Stimulated activated CD8-positive, alpha-beta memory T cell treated with anti-CD3 and anti-CD28 coated beads, Interleukin-4, amount 100 ng/mL, for 4 hours (primary cell): ENCODE results near the gene BTBD9.
"Not testable (repeated sequence)": the region's sequence is repeated elsewhere in the genome, so short reads cannot be mapped to it uniquely, and the experiment has no call there.

Experiments used
- DNase-seq, 2 donors: peaks; one replicate each; pipeline ENCODE4 v3.0.0-alpha.2; 2020; ENCODE audit warnings: low read depth in 2 of 2, low spot score in 1 of 2

BTBD9 gene

DNA sequence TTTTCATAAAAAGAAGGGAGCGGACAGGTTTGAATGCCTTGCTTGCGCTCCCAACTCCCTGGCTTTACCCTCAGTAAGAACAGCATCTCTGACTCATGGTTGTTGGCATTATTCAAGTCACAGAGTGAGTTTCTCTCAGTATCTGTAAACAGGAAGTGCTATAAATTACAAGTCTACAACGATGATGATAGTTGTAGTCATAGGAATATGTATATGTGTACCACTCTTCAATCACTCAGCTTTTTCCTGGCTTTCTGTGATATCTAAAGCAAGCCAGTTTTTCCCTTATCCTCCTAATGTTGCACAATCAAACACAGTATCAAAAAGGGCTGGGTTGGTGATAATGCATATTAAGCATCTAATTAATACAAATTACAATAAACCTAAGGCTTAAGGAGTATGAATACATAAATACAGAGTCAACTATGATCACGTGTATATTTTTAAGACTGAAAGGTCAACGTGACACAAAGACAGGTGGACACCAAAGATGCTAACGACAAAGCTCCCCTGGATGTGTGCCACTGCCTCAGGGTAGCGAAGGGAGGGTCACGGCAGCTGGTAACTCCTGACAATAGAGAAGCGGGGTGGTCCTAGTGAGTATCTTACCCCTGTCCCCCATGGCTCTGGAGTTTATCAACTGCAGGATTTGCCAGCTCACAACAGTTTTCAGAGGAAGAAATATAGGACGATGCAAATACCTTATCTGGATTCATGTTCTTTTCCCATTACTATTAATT is 202.8 kb downstream of the BTBD9 start:
- no peak for DNase-seq

DNA sequence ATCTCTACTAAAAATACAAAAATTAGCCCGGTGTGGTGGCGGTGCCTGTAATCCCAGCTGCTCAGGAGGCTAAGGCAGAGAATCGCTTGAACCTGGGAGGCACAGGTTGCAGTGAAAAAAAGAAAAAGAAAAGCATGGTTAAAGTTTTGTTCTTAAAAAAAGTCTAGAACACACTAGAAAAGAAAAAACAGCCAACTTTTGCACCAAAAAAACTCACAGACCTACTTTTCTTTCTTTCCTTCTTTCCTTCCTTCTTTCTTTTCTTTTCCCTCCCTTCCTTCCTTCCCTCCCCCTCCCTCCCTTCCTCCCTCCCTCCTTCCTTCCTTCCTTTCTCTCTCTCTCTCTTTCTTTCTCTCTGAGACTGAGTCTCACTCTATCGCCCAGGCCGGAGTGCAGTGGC is 204.4 kb downstream of the BTBD9 start:
- DNase-seq: no peak

DNA sequence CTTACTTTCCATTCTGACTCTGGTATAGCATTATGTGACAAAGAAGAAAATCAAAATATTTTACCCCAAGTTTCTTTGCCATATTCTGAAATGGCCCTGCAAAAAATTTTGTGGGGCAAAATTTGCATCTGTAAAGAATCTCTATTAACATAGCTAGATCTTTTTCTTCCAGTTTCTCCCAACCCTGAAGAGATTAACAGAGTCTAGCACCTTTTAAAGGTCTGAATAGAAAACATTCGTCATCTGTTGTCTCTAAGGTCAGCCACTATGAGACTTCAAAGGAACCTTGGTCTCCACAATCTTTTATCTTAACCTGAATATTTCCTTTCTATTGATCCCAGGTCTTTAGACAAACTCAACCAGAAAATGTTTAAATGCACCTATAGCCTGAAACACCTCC is 205.7 kb downstream of the BTBD9 start:
- no peak for DNase-seq

DNA sequence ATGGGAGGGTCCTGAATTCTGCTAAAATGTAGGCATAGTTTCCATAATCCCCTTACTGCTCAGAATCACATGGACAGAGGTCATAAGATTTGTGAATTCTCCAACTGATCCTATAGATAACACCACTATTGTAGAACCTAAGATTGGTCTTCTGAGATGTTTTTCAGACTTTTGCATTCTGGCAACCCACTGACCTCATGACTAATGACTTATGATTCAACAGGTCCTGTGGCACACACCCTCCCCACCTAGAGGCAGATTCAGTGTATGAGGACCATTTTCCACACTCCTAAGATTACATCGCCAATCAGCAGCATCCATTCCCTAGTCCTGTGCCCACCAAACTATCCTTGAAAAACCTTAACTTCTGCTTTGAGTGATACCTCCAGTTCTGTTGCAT is 207.2 kb downstream of the BTBD9 start:
- DNase-seq: no peak

DNA sequence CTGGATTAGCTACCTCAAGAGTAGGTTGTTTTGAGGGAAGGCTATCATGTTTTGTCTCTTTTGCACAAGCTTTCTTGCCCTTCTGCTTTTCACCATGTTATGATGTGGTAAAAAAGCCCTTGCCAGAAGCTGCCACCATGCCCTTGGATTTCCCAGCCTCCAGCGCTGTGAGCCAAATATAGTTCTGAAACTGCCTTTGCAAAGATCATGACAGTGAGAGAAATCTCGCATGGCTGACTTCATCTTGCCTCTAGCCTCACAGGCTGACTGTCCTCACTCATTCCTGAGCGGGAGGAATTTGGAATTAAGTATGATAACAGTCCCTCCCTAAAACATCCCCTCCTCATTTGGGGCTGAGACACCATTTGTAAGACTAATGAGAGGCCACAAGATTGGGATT is 207.7 kb downstream of the BTBD9 start:
- no peak for DNase-seq

DNA sequence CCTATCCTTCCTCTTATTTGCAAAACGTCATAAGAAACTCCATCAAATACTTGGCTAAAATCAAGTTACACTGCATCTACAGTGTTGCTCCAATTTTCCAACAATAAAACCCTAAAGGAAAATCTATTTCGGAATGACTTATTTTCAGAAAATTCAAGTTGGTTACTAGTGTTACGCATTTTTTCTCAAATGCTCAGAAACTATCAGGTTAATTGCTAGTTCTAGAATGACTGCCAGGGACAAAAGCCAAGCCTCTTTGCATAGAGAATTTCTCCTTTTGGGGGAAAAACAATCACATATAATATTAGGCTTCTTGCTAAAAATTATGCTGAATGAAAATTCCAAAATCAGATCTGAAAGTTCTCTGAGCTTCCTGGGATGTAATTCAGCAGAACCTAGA is 210.2 kb downstream of the BTBD9 start:
- no peak for DNase-seq

DNA sequence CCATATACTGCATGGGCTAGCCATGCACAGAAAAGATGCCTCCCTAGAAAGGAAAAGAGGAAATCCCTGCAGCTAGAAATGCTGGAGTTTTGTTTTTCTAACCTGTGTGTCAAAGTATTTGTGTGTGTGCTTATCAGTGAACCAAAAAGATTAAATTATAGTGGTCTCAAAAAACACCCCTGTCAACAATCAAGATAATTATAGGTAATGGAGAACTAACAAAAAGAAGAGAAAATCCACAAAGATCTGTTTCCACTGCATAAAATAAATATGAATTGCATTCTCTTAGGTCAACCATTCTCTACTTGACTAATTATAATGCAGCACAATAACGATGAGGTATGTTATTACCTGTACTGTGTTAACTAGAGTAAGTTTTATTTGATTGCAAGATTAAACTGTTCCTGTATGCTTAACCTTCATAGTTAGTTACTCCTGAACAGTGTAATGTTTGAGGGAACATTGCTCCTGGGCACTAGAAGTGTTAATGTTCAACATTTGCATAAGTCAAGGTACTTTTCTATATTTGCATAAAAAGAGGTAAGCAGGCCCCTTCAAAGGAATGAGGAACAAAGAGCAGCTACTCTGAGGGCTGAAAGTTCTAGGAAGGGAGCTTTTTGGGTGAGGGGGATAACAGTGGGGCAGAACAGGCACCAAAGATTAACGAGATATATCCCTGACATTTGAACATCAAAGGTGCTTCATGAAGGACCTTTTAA is 212.1 kb downstream of the BTBD9 start:
- no peak for DNase-seq

DNA sequence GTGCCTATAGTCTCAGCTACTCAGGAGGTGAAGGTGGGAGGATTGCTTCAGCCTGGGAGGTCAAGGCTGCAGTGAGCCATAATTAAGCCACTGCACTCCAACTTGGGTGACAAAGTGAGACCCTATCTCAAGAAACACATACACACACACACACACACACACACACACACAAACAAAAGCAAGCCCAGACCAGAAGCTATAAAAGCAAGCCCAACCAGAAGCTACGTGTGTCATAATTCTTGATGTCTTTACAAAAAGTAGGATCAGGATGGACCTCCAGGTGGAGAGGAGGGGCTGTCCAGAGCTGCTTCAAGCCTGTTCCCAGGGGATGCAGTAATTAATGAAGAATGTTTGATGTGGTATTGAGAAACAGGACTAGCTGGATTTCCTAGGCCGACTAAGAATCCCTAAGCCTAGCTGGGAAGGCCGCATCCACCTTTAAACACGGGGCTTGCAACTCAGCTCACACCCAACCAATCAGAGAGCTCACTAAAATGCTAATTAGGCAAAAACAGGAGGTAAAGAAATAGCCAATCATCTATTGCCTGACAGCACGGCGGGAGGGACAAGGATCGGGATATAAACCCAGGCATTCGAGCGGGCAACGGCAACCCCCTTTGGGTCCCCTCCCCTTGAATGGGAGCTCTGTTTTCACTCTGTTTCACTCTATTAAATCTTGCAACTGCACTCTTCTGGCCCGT is 213.8 kb downstream of the BTBD9 start:
- DNase-seq: not testable (repeated sequence)

DNA sequence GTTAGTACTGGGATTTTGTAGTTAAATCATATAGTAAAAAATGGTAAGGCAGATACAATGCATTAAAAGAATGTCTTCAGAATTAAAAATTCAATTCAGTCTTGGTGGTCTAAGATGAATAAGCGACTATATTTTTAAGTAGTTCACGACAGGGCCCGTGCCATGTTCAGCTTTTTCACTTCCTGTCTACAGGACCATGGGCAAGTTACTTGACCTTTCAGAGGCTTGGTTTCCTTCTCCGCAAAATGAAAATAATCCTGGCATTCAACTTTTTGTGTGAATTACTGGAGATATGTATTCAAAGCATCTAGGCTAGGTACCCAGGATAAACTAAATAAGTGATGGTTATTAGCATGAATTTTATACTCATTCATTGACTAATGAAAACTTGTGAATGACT is 216.0 kb downstream of the BTBD9 start:
- DNase-seq: no peak

DNA sequence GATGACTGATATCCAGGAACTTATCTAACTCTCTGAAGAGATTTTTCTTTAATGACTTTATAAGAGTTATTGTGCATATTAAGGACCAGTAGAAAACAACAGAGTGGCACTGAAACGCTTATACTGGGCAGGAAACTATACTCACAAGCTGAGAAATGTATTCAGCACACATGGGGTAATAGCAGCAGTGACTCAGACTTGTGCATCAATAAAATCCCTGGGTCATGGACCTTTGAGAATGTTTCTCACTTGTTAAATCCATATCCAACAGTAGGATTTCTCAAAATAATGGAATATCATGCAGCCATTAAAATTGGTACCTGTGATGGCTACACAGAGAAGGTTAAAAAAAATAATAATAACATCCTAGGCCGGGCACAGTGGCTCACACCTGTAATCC is 219.5 kb downstream of the BTBD9 start:
- no peak for DNase-seq

DNA sequence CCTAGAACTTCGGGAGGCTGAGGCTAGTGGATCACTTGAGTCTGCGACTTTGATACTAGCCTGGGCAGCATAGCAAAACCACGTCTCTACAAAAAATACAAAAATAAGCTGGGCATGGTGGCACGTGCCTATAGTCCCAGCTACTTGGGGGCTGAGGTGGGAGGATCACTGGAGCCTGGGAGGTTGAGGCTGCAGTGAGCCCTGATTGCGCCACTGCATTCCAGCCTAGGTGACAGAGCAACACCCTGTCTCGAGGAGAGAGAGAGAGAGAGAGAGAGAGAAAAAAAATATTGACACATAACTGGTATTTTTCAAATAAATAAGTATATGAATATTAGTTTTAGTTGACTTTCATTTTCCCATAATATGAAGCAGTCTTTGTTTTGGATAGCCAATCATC is 222.2 kb downstream of the BTBD9 start:
- no peak for DNase-seq

DNA sequence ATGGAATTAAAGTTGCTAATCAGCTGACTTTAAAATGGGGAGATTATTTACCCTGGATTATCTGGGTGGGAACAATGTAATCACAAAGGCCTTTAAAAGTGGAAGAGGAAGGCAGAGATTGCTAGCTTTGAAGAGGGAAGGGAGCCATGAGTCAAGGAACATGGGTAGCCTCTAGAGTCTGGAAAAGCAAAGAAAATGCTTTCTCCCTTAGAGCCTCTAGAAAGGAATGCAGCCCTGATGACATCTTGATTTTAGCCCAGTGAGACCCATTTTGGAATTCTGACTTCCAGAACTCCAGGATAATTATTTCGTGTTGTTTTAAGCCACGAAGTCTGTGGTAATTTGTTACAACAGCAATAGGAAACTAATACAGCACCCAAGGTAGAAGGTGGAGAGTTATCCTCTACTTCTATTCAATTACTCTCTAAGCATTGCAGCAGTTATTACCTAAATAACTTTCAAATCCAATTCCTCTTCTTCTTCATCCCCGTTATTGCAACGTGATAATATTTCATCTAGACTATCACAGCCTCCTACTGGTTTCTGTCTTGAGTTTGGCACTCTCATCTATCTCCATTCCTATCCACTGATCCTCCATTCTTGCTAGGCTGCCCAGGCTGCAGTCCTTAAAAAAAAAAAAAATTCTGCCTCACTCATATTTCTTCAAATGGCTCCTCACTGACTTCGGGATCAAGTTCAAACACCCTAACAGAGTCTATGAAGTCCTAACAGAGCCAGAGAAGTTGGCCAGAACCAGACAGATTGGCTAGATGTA is 224.3 kb downstream of the BTBD9 start:
- no peak for DNase-seq

DNA sequence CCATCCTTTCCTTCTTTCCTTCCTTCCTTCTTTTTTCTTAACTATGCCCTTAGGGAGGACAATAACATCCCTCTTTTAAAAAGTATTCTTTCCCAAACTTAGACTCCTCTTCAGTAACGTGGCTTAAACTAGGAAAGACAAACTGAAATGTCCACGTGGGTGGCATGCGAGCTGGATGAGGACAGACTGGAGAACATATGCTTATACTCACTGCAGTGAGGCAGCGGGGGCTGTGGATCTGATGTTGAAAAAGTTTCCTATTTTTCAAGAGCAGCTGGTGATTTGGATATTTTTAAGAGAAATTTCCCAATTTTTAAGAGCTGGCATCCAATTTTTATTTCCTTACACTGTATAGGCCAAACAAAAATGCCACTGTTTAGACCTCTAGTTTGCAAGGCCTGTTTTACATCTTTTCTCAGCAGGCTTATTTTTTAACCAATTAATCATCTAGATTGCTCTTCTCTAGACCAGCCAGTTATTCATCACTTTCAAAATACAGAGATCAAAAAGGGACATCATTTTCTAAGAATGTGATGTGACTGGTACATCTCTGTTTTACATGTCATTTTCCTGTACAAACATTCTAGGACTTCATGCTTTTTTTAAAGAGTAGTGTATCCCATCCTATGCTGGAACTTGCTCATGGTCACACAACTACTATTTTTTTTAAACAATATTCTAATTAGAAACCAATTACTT is 226.5 kb downstream of the BTBD9 start:
- no peak for DNase-seq

DNA sequence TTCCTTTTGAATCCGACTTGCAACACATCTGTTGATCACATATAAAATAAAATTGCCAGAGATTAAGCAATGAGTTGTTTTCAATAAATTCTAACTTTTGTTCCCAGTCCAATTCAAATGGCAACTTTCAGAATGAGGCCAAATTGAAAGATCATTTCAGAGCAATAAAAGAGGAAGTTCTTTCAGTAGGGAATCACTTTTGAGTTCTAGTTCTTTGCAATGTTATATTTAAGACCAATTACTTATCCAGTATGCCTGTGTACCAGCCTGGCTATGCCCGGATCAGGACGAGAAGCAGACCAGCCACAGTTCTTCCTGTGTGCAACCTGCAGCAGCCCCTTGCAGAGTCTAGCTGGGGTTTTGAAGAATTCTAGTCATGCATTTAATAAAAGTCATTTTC is 232.5 kb downstream of the BTBD9 start:
- no peak for DNase-seq

DNA sequence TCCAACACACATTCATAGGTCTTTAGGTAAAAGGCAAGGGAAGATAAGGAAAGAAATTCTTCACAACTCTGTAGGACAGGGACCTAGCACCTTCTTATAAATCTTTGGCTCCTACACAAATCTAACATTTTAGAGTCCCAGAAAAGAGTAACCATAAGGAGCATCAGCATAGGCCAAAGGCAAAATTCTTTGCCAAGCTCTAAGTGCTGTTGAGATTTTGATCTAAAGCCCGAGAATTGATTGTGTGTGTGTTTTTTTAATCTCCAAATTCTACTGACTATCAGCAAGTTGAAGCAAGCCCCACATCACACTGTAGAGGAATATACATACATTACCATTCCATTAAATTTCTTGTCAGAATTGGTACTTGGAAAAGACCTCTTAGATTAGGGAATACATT is 233.6 kb downstream of the BTBD9 start:
- DNase-seq: no peak

DNA sequence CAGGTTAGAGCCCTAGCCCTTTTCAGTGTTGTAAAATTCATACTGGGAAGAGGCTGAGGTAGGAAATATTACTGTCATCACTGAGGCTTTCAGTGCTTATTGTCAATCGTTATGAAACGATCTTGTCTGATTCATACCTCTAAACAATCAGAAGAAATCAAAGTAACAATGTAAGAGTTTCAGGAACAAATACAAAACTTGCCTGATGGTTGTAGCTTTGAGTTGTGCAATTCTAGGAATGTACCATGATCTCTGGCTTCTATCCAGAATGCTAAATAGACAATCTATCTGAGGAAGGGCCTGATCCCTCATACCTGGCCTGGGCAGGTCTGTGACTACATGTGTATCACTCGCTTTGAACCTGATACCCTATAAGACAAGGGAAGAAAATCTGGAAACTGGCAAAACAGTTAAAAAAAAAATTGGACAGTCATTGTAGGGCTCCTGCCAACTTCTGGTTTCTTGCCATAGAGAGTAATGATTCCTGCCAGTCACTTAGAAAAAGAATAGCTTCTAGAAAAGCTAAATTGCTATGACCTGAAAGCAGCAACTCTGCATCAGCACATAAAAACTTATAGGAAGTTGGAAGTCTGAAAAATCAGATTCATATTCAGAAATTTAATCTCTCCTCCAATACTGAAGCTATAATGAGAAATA is 234.7 kb downstream of the BTBD9 start:
- no peak for DNase-seq

DNA sequence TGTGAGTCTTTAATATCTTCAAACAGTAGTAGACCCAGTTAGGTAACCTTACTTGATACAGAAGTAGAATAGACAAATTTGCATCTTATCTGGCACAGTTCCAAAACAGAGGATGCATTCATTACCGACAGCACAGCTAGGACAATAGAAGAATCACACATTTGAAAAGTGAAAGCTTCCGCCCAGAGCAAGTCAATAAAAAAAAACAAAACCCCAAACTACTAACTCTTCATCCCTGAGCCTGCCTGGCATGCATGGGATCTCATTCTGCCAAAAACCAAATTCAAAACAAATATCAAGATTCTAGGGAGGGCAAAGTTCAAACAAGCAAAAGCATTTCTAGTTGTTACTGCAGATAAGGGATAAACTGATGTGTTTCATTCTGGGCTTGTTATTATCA is 235.4 kb downstream of the BTBD9 start:
- DNase-seq: no peak

DNA sequence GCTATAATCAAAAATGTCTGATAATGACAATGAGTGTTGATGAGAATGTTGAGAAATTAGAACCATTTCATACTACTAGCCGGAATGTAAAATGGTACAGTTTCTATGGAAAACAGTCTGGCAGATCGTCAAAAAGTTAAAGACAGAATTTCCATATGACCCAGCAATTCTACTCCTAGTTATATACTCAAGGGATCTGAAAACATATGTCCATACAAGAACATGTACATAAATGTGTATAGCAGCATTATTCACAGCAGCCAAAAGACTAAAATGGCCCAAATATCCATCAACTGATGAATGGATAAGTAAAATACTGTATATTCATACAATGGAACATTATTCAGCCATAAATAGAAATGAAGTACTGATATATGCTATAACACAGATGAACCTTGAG is 236.2 kb downstream of the BTBD9 start:
- no peak for DNase-seq

DNA sequence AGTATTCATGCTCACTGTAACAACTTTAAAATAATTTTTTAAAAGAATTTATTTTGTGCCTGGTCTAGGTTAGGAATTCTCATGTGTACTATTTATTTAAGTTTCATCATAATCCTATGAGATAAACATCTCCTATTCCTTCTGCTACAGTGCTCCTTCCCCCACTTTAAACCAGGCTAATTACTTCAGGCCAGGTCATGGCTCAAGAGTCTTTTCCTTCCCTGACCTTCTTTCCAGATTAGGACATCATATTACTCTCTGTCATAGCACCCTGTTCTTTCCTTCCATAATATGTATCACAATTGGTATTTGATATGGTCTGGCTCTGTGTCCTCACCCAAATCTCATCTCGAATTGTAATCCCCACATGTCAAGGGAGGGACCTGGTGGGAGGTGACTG is 239.0 kb downstream of the BTBD9 start:
- no peak for DNase-seq

DNA sequence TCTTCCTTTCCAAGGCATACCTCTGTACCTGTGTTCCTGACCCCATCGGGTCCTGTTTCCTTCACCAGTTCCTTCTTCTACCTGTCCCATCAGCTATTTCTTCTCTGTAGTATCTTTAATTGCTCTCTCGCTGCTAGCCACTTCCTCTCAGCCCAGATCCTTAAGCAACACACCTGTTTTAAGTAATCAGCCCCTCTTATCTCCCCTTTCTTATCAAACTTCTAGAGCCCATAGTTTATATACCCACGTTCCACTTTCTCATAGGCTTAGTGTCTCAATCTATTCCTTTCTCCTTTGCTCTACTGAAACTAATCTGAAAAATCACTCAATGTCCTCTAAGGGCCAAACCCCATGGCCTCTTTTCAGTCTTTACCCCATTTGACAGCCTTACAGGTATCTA is 239.6 kb downstream of the BTBD9 start:
- DNase-seq: no peak
